Fibroblast of skin of back (primary cell): Measurements from ENCODE around the gene PSMC4. TPM values are rescaled to one million over a fixed set of nuclear protein-coding genes. Genes with fewer than 3 reads are reported as not detected.

Experiments used
- DNase-seq: peaks from one replicate; pipeline ENCODE4 v3.0.0-alpha.2; 2013
- polyA plus RNA-seq, 2 experiments: library from polyadenylated mRNA; unstranded; fragments of 120-200 nt; gene quantifications; one replicate each; pipeline ENCODE4 v1.2.1, GENCODE V29; 2013; ENCODE audit not compliant: insufficient read length in 2 of 2

The PSMC4 gene
- polyA plus RNA-seq (2013, experiment 1 of 2; ENCODE audit: insufficient read length), result 112 TPM
- 74.1 TPM for polyA plus RNA-seq (2013, experiment 2 of 2; ENCODE audit: insufficient read length)

DNA sequence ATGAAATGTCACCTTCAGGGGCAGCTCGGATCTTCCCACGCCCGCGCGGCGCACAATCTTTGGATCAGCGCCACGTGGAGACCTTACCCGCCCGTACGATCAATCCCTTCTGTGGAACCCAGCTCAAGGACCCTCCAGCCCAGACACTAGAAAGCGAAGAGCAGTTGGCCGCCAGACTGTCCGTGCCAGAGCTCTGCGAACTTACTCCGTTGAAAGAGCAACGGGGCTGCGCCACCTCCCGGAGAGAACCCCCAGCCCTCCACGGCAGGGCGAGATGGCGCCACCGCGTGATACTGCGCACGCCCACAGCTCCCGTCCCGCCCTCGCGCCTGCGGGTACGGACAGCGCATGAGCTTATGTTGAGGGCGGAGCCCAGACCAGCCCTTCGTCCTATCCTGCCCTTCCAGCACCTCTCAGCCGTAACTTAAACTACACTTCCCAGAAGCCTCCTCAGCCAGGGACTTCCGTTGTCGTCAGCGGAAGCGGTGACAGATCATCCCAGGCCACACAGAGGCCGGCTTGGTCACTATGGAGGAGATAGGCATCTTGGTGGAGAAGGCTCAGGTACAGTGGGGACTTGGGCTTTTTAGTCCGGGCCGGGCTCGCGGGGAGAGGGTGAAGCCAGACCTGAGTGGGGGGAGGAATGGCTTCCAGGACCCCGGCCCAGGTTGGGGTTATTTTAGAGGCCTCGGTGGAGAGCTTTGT, at the start of gene PSMC4:
PSMC4 (plus strand) TSS at position 491 of the 705 bp plus-strand sequence; CDS start at position 529, 38 bp downstream.
- DNase-seq, result peak; percentile 99

DNA sequence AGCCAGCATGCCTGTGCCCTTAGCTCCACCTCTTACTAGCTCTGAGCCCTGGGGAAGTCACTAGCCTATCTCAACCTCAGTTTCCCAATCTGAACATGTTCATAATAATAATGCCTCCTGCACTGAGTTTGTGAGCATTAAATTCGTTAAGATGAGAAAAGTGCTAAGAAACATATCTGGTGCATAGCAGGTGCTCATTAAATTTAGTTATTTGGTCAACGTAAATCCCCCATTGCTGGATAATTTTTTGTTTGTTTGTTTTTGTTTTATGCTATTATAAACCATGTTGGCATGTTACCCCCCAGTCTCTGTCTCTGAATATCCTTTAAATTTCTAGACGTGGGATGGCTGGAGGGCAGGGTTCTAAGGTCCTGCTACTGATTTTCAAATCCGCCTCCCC, 47.1 kb upstream of the PSMC4 start:
- DNase-seq, result no peak

DNA sequence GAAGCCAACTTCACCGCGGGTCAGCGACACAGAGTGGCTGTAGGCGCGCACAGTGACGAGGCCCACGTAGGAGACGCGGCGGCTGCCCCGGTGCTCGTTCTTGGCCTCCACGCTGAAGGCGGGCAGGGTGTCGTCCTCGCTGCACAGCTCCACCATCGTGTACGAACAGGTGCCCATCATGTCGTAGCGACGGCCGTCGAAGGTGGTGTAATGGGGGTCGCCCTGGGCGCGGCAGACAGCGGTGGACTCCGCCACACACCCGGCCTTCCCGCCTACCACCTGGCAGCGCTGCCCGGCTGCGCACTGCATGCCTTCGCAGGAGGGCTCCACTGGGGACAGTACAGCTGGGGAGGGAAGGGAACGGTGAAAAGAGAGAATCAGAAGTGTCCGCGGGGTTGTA, 46.6 kb upstream of the PSMC4 start:
- DNase-seq, result no peak

DNA sequence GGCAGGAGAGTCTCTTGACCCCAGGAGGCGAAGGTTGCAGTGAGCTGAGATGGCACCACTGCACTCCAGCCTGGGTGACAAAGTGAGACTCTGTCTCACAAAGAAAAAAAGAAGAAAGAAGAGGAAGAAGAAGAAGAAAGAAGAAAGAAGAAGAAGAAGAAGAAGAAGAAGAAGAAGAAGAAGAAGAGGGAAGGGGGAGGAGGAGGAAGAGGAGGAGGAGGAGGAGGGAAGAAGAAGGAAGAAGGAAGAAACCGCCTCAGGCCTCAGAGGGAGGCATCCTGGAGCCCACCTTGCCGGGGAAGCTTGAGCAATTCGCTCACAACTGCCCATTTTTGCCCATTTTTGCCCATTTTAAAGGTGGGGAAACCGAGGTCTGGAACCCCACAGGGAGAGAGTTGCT, 46.0 kb upstream of the PSMC4 start:
- no peak for DNase-seq

DNA sequence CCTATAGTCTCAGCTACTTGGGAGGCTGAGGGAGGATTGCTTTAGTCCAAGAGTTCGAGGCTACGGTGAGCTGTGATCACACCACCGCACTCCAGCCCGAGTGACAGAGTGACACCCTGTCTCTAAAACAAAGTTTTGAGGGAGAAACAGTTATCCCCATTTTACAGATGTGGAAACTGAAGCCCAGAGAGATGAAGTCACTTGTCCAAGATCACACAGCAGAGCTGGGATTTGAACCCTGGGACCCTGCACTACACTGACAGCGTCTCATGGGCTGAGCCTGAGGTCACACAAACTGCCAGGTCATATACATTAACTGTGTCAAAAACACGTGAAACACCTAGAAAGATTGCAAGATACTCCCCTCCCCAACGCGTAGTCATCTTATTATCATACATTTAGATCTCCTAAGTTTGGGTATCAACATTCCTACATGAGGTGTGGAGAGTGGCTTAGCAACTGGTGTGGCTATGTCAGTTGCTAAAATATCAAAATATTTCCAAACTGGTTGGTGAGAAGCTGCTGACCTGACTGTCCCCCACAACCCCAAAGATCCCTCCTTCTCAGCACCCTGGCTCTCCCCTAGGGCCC, 44.7 kb upstream of the PSMC4 start:
- DNase-seq, result no peak

DNA sequence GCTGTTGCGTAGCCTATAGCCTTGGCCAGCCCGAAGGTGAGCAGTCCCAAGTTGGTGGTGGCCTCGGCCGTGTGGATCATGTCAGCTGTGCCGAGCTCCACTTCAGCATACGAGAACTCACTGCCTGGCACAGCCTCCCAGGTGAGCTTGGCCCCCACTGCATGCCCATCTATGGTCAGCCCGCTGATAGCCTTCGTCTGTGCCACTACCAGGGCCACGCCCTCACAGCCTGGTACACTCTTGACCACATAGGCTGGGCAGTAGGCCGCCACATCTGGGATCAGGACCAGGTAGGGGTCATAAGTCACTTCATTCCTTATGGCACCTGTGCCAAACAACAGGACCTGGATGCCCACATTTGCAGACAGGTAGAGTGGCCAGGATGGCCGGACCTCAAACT, 43.9 kb upstream of the PSMC4 start:
- DNase-seq, result no peak

DNA sequence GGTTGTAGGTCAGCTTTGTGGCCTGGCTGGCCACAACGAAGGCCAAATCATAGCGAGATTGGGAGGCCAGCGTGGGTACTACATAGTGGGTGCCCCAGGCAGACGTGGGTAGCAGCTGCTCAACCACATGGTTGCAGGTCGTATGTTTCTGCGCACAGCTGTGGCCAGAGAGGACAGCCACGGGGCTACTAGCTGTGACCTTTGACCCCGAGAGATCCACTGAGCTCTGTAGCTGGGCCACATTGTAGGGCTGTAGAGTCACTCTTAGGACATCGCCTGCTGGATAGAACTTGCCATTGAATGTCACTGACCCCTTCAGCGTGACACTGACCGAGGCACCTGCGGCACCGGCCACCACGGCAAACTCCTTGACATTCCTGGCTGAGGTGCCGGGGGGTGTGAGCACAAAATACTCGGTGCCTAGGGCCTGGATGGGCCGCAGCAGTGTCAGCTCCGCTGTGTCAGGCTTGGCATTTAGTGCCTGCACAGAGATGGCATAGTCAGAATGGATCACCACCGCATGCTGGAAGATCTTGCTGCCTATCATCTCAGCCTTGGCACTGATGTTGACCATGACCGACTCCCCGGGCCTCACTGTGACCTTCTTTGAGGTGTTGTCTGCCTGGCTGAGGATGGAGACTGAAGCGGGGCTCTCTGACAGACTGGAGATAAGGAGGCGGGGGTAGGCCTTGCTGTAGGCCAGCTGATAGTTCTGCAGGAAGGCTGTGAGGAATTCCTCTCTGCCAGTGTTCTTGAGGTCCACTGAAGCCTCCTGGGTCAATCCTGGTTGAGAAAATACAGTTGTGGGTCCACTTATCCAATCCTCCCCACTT, 43.2 kb upstream of the PSMC4 start:
- DNase-seq, result no peak

DNA sequence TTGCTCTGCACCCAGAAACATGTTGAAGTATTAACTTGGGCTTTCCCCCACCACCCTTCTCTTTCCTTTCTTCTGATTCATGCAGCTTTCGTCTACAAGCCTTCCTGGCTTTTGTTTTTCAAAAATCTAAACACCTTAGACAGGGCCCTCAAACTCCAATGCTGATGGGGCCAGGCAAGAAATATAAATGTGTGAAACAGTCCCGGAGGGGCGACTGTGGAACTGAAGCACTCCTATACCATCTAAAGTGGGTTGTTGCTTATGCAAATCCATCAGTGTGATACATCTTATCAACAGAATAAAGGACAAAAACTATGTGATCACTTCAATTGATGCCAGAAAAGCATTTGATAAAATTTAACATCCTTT, 42.6 kb upstream of the PSMC4 start:
- no peak for DNase-seq

DNA sequence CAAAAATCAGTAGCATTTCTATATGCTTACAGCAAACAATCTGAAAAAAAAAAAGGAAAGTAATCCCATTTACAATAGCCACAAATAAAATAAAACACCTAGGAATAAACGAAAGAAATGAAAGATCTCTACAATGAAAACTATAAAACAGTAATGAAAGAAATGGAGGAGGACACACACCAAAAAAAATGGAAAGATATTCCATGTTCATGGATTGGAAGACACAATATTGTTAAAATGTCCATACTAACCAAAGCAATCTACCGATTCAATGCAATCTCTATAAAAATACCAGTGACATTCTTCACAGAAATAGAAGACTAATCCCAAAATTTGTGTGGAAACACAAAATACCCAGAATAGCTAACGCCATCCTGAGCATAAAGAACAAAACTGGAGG, 41.2 kb upstream of the PSMC4 start:
- DNase-seq, result no peak

DNA sequence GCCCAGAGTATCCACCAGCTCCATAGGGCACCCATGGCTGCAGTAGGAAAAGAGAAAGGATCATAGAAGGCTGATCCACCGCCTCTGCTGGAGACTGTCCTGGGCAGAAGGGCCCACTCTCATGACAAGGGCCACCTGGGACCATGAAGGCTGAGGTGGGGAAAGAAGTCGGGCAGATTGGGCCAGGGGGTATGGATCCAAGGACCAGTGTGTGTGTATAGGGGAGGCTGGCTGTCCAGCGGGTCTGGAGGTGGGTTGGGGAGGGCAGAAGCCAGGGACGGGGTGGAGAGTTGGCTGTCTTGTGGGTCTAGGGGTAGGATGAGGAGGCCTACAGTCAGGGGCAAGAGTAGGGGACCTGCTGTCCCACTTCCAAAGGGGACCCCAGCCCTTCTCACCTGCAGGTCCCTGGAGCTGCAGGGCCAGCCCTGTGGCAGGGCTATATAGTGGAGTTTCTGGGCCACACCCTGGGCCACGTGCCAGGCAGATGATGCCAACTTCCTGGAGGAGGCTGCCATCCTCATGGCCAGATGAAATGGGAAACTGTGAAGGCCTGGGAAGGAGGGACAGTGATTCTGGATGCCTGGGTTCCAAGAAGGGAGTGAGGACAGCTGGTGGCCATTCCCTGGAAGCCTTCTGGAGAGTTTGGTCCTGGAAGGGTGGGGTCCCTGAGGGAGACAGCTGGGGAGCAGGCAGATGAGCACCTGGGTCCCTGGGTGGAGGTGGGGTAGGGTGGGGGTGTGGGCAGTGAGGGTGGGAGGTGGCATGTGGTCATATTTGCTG, 36.2 kb upstream of the PSMC4 start, which contains the start of gene FCGBP:
FCGBP (minus strand) TSS at position 51 of the 780 bp plus-strand sequence.
- no peak for DNase-seq

DNA sequence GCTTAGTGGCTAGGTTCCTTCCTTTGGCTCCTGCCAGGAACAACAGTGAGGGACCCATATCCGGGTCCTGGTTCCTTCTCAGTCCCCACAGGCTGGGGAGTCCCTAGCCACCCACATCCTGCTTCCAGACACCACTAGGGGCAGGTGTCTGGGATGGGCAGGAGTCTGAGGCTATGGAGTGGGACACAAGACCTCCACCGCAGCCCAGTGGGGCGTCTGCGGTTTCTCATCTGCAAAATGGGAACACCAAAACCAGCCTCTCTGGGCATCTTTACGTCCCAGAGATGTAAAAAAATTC, 35.7 kb upstream of the PSMC4 start:
- no peak for DNase-seq

DNA sequence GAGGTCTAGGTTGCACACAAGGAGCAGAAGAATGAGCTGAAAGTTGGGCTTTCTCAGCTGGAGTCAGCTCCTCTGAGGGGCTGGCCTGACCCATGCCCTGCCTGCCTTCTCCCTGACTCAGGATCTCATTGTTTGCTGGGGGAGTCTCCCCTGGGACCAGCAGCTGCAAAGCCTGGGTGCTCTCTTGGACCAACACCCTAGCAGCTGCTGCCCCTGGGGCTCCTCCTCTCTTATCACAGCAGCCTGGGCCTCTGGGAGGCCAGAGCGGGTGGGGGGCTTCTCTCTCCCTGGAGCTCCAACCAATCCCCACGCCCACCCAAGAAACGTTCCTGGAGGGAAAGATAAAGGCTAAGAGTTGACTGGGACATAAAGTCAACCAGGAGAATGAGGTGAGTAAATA, 34.9 kb upstream of the PSMC4 start:
- no peak for DNase-seq

DNA sequence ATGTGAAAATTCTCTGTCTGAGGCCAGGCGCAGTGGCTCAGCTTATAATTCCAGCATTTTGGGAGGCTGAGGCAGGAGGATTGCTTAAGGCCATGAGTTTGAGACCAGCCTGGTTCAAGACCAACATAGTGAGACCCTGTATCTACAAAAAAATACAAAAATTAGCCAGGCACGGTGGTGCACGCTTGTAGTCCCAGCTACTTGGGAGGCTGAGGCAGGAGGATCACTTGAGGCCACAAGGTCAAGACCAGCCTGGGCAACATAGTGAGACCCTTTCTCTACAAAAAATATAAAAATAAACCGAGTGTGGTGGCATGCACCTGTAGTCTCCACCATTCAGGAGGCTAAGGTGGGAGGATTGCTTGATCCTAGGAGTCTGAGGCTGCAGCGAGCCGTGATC, 34.3 kb upstream of the PSMC4 start:
- no peak for DNase-seq

DNA sequence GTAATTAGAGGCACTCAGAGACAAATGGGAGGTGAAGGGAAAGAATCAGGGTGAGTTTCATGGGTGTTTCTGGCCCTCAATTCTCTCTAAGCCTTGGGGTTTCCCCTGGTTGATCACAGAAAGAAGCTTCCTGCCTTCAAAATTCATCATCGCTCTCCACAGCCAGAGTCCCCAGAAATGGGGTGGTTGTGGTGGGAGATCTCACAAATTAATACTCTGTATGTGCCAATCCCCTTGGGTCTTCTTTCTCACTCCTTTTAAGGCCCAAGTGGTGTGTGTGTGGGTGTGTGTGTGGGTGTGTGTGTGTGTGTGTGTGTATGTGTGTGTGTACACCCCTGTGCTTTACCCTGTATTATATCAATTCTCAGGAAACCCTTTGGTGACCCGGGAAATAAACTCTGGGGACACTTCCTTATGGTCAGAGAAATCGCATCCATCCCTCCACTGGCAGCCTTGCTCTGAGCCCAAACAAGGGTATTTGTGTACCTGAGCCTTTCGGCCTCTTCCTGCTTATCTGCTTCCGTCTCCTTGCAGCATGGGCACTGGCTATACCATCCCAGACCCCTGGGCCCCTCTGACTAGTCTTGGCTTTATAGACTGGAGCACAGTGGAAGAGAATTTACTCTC, 33.8 kb upstream of the PSMC4 start:
- DNase-seq, result no peak

DNA sequence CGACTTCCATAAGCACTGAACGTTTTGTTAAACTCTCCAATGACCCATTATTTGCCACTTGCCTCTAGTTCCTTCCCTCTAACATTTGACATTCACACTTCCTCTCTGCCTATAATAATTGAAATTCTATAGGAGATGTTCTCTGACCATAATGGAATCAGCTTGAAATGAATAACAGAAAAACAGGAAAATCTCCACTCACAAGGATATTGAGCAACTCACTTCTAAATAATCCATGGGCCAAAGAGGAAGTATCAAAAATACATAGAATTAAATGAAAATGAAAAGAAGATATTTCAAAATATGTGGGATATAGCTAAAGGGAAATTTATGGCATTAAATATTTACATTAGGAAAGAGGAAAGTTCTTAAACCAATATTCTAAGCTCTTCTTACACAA, 33.2 kb upstream of the PSMC4 start:
- no peak for DNase-seq

DNA sequence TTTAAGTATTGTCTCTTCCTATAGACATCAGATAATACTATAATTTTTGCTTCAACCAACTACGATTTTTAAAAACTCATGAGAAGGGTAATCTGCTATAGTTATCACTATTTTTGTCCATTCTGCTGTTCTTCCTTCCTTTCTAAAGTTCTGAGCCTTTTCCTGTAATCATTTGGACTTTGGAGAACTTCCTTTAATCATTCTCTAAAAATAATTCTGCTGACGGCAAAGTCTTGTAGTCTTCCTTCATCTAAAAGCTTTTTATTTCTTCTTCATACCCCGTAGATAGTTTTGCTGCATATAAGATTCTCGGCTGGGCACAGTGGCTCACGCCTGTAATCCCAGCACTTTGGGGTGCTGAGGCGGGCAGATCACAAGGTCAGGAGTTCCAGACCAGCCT, 31.4 kb upstream of the PSMC4 start:
- DNase-seq, result no peak

DNA sequence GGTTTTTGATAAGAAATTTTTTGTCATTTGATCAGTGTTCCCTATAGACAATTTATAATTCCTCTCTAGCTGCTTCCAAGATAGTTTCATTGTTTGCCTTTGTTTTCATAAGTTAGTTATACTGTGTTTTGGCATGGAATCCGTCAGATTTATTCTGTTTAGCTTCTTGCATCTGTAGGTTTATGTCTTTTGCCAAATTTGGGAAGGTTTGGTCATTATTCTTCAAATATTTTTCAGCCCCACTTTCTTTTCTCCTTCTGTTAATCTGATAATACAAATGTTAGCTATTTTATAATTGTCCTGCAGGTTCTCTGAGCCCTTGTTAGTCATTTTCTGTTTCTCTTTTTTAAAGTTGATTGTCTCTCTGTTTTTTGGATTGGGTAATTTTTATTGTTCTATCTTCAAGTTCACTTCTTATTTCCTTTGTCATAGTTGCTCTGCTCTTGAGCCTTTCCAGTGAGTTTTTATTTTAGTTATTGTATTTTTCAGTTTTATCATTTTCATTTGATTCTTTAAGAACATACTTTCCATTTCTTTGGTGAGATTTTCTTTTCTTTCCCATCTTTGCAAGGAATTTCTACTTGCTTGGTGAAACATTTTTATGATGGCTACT, 30.6 kb upstream of the PSMC4 start:
- DNase-seq, result no peak

DNA sequence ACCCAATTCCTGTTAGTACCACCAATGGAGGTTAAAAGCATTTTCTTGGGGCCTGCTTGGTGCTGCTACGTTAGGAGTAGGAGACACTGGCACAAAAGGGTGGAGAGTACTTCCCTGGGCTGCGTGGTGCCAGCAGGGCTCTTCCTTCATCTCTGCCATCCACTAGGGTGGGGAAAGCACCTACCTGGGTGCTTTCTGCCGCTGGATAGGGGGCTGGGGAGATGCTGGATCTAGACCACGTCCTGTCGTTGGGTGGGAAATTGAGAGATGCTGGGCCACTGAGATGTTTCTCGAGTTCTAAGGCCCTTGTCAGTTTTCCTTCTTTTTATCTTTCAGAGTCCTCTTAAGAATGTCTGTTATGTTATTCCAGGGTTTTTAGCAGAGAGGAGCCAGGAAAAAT, 29.8 kb upstream of the PSMC4 start:
- no peak for DNase-seq

DNA sequence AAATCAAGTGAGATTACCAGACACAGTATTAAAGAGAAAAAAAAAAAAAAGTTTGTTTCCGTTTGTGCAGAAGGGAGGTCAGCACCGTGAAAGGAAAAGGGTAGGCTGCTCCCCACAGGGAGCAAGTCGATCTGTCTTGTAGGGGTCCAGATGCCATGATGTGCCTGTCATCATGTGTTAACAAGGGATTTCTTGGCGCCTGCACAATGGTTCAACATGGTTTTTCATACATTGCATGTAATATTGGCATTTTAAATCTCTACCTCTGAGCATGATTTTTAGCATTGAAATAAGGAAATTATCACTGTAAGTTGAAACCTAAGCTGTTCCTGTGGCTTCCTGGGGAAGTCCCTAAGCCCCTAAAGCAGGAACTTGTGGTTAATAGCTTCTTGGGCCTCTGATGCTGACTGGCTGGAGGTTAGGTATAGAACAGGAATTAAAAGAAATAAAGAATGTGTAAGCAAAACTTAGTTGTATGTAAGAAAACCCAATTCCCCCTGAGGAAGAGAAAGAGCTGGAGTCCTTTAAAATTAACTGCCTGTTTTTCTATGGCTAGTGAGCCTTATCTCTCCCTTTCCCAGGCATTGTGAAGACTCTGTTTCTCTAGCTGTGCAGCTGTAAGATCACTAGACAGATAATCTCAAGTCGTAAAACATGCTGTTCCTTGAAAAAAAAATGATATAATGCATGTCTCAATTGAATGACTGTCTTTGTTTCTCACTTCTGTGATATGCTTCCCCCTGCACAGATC, 29.2 kb upstream of the PSMC4 start:
- DNase-seq, result peak; percentile 20

DNA sequence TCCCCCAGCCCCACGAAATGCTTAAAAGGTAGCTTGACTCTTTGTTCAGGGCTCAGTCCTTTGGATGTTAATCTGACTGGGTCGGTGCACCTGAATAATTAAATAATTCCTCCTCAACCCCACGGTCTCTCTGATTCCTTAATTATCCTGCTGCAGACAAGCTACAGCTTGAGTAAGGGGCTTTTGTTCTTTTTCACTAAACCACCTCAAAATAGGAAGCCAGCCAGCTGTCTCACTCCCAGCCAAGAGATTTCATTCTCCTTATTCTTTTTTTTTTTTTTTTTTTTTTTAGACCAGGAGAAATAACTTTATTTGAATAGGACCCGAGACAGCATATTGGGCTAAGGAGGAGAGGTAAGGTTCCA, 28.6 kb upstream of the PSMC4 start:
- no peak for DNase-seq

DNA sequence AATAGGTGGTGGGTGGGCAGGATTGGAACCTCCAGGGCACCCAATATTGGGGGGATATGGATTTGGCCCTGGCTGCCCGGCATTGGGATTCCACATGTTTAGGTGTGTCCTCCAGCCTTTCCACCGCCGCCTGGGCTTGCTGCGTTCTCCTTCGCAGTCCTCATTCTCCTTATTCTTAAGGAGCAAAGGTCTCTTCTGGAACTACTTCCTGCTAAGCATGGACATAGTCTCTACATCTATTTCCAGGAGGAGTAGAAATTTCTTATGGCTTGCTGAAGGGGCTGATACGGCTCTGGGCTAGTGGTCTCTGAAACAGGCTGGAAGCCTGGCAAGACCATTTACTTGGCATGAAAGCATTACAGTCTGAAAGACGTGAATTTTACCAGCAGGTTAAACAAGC, 27.4 kb upstream of the PSMC4 start:
- DNase-seq, result no peak
